GM04503 (cell line): ENCODE measurements around the gene PLD2.

Experiments used
- DNase-seq: peaks from one replicate; pipeline ENCODE4 v3.0.0-alpha.2; 2012; ENCODE audit warnings: low read depth

Gene PLD2

DNA sequence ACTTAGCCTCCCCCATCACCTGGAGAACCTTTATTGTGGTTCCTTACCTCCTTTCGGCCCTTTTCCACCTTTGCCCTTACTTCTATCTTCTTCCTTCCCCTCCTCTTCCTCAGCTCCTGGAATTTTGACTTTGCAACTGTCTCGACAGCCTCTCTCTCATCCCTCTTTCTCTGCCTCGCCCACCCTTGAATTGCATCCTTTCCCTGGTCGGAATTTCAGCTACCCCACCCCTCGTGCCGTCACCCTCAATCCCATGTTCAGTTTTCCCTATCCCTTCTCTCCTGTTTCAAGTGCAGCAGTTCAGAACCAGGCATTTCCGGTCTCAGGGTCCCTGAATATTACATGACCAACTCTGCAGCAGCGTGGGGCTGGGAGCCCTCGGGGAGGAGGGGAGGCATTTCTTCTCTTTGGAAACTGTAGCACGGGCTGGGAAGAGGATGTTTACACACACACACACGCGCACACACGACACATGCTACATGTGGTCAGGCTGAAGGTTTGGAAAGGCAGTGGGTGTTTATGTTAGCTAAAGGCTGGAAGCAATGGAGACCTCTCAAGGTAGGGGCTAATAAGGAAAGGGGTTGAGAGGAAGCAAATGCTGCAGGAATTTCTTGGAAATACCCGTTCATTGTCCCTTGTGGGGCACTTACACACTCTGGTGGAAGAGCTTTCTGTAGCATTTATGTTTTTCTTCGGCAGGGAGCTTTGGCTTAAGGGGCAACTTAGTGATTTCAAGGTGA is 27.2 kb downstream of the PLD2 start:
- no peak for DNase-seq

DNA sequence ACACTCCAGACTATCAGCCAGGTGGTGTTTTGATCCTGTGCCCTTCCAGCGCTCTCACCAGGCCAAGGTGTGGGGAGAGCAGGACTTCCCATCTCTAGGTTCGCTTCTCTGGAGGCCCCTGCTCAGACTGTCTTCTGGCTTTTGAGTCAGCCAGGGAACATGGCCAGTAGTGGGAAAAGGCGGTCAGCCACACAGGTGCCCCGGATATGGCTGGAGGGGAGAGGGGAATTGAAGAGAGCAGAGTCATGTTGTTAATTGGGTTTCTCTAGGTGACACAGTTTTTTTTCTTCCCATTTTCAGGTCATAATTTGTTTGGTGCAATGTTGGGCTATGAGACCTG is 27.7 kb downstream of the PLD2 start:
- DNase-seq, result no peak

GRCh38 chr17:4836221-4836620 is 29.3 kb downstream of the PLD2 start:
- DNase-seq, result no peak

GRCh38 chr17:4837471-4838308 is 30.7 kb downstream of the PLD2 start:
- DNase-seq, result no peak

DNA sequence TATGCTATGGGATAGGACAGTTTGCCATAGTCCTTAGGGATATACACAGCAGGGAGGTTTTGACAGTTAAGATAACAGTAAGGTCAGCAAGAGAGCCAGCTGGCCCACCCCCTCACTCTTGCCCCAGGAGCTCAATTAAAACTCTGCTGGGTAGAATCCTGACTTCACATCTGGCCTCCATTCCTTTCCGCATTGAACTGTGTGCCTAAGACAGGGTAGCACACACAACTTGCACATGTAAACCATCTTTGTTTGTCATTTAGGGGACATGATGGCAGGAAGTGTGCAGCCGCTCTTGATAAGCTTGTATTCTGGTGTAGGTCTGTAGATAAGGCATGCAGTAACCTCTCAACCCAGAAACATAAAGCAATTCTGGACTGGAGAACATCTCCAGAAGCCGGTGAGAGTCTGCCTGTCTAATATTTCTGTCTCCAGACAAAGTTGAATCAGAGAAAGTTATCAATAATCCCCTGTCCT is 31.4 kb downstream of the PLD2 start:
- no peak for DNase-seq

DNA sequence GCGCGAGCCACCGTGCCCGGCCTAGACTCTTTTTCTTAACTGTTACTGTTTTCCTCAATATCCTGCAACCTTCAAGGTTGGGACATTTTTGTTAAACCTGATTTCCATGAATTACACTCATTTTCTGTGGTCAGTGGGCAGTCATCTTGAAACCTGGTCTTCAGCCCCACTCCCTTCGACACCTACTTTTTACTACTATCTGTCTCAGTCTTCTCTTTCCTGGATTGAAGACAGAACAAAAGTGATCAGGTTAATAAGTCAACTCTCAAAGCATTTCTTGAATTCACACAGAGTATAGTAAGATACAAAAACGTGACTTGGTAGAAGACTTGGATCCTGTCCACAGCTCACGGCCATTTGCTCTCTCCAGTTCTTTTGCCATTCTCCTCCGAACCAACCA is 32.3 kb downstream of the PLD2 start:
- DNase-seq, result no peak

DNA sequence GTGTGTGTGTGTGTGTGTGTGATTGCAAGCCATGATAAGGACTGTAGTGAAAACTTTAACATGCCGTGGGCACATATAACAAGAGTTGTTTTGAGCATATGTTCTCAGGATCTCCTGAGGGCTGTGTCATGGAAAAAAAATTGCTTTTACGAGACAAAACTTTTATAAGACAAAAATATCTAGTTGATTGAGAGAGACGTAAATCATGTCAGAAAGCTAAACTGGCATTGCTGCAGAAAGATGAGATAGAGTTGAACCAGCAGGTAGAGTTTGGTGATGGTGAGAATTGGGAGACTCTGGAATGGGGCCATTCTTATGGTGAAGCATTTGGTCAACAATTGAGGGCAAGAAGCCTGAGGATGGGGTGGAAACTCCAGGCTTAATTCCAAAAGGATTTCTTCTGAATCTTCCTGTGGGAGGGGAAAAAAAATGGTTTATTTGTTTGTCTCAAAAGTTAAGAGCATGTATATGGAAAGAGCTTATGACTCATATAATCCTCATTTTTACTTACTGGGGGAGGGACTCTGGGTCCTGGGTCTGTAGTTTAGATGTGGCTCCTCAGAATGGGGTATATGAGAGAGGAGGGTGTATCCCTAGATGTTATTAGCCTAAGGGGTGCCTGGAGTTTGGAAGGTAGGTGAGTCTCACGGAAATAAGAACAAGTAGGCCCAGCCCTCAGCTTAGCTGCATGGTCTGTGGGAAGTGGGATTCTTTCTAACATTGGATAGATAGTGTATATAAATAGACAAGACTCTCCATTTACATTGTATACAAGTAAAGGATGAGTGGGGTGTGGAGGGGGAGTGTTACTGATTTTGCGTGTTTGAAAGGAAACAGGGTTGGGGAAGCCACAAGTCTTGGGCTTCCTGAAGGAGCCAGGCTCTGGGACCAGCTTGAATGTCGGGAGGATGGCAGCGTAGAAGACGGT is 33.3 kb downstream of the PLD2 start:
- DNase-seq, result no peak

DNA sequence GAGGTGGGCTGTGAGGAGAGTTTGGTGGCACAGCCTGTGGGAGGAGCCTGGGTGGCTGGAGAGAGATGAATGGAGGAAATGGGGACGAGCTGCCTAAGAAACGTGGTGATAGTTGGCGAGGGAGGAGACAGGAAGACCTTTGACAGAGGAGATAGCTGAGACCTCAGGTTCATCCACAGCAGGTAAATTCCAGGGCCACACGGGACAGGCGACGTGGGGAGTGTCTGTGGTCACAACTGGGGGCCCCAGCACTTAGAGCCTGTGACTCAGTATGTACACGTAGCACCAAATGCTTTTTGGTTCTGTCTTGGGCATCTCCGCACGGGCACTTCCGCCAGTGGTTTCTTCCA is 33.9 kb downstream of the PLD2 start:
- DNase-seq, result no peak

DNA sequence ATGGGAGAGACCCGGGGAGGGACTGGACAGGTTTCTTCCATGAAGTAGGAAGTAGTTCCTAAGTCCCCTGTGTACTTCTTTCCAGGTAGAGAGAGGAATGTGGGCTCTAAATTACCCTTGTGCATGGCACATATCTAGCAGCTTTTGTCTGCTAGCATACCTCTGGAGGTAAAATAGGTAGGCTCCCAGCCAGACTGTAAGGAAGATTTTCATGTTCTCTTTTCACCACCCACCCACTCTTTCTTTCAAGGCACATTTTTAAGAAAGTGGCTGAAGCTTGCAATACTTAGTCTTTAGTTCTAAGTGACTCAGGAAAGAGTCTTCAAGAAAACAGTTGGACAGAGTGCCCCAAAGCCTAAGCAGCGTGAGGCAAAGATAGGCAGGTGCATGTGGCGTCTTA is 35.4 kb downstream of the PLD2 start:
- DNase-seq, result no peak

DNA sequence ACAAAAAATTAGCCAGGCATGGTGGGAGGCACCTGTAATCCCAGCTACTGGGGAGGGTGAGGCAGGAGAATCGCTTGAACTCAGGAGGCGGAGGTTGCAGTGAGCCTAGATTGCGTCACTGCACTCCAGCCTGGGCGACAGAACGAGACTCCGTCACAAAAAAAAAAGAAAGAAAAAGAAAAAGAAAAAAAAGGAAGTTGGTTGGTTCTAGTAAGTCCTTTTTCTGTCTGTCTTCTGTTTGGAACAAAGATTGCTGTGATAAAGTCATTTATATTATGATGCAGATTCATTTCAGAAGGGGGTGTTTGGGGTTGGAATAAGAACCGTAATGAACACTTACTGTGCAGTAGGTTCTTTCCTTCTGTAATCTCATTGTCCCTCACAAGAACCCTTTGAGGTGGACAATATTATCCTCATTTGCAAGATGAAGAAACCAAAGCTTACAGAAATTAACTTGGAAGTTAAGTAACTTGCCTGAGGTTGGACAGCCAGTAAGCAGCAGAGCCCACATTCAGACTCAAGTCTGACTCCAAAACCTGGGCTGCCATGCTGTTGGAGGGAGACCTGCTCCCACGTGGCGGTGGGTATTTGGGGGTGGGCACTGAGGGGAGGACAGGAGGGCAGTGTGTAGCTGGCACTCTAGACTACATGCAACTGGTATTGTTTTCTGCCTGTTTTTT is 36.5 kb downstream of the PLD2 start:
- DNase-seq, result no peak

GRCh38 chr17:4845118-4845517 is 38.2 kb downstream of the PLD2 start:
- DNase-seq, result no peak

DNA sequence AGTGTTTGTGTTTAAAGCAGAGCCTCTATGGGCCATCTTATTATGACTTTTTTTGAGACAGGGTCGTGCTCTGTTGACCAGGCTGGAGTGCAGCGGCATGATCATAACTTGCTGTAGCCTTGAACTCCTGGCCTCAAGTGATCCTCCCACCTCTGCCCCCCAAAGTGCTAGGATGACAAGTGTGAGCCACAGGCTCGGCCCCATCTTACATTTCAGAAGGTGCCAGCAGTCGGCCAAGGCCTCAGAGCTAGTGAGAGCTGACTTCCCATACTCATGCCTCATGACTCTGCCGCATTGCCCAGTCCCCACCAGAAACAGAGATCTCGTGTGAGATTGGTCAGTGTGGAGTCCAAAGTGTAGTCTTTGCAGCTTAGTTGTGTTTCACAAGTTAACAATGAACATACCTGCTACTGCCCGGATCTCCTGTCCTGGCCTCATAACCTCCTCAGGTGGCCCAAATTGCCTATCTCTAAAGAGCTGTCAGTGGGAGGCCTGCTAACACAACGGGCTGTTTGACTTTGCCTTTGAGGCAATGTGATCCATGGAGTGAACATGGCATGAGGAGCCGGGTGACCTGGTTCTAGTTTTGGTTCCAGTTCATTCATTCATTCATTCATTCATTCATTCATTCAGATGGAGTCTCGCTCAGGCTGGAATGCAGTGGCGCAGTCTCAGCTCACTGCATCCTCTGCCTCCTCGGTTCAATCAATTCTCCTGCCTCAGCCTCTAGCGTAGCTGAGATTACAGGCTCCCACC is 39.9 kb downstream of the PLD2 start:
- DNase-seq, result no peak

- no peak for DNase-seq
These were observed 42.1 kb downstream of the PLD2 start for GRCh38 chr17:4849011-4849536.

DNA sequence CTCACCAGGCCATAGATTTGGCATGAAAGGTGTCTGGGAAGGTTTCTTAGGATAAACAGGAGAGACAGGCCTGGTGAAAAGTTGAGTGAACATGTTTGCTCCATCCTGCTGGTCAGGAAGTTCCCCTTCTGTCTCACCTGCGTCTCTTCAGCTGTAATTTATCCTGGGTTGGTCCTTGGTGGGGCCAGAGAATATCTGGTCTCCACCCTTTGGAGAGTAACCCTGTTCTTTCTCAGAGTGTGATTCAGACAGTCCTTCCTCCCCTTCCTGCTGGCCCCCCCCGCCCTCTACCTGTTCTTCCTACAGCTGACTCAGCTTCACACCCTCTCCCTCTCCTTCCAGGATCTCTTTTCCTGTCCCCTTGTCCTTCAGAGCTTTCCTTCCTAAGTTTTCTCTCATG is 43.3 kb downstream of the PLD2 start:
- DNase-seq, result no peak

- DNase-seq, result no peak
These were observed 44.1 kb downstream of the PLD2 start for GRCh38 chr17:4851084-4851483.

- DNase-seq, result no peak
These were observed 45.7 kb downstream of the PLD2 start for GRCh38 chr17:4852567-4853207.

DNA sequence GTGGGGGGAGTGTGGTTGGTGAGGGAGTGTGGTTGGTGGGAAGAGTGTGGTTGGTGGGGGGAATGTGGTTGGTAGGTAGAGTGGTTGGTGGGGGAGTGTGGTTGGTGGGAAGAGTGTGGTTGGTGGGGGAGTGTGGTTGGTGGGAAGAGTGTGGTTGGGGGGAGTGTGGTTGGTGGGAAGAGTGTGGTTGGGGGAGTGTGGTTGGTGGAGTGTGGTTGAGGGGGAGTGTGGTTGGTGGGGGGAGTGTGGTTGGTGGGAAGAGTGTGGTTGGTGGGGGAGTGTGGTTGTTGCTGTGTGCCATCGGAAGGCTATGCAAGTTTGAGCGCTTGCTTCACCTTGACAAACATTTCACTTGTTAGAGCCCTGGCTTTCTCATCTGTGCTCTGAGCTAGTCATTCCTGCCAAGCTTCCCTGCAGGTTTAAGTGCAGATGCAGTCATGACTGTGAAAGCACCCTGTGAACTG is 46.3 kb downstream of the PLD2 start:
- no peak for DNase-seq

DNA sequence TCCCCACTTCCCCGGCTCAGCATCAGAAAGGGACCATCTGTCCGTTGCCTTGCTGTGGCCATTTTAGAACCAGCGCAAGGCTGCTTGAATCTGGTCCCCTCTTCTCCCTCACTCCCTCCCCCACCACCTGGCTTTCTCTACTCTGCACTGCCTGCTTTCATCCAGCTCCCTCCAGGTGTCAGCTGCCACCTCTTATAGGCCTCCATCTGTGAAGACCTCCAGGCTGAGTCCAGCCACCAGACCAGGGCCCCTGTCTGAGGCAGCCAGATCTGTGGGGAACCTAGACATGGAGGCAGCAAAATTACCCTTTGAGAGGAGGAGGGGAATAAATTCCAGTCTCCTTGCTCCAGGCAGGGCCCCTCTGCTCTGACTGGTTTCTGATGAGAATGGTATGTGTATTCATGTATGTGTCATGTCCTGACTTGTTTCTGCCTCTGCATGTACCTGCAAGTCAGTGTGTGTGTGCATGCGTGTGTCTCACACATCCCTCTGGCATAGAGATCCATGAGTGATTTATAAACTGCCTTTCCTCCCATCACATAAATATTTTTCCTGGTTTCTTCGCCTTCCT is 47.2 kb downstream of the PLD2 start:
- no peak for DNase-seq

GRCh38 chr17:4856271-4856936 is 49.5 kb downstream of the PLD2 start:
- DNase-seq, result no peak
